ENCODE data around the gene OR3A2.
"Not testable (repeated sequence)": the region's sequence is repeated elsewhere in the genome, so short reads cannot be mapped to it uniquely, and the experiment has no call there.

Gene OR3A2

GRCh38 chr17:3418222-3418621 is 32.1 kb upstream of the OR3A2 start:
- no peak overlapping the region for H2AFZ ChIP-seq (ENCODE audit: low read length)
- no peak overlapping the region for H3K4me2 ChIP-seq (ENCODE audit: low read depth, low read length, poor library complexity, severe bottlenecking)
- H3K27me3 ChIP-seq (ENCODE audit: insufficient read depth, low read length, poor library complexity, severe bottlenecking), result no peaks in the 10 kb centered on the region
- H3K4me3 ChIP-seq (ENCODE audit: low read length, poor library complexity, severe bottlenecking), result no peak overlapping the region
- no peaks in the 10 kb centered on the region for H3K9me2 ChIP-seq (replicated peaks; ENCODE audit: low read depth, low read length)
- H3K4me1 ChIP-seq (ENCODE audit: insufficient read depth, low read length, poor library complexity, severe bottlenecking), result no peaks in the 10 kb centered on the region
- no peak for TF ChIP-seq CTCF (conservative IDR thresholded peaks at IDR 0.05; ENCODE audit: low read length)
- TF ChIP-seq EZH2phosphoT487 (IDR thresholded peaks at IDR 0.05; ENCODE audit: borderline replicate concordance), result no peak
- H3K36me3 ChIP-seq (ENCODE audit: insufficient read depth, low read length), result no peaks in the 10 kb centered on the region
- no peaks in the 10 kb centered on the region for H4K20me1 ChIP-seq (ENCODE audit: insufficient read depth, low read length, poor library complexity, severe bottlenecking)
- no peak overlapping the region for H3K9ac ChIP-seq (ENCODE audit: low read depth, low read length, poor library complexity, severe bottlenecking)
- no peaks in the 10 kb centered on the region for H3K79me2 ChIP-seq (ENCODE audit: insufficient read depth, low read length)
- H3F3A ChIP-seq (ENCODE audit: low read depth), result no peaks in the 10 kb centered on the region
- no peaks in the 10 kb centered on the region for H3K9me3 ChIP-seq (ENCODE audit: insufficient read depth, low read depth, low read length)

DNA sequence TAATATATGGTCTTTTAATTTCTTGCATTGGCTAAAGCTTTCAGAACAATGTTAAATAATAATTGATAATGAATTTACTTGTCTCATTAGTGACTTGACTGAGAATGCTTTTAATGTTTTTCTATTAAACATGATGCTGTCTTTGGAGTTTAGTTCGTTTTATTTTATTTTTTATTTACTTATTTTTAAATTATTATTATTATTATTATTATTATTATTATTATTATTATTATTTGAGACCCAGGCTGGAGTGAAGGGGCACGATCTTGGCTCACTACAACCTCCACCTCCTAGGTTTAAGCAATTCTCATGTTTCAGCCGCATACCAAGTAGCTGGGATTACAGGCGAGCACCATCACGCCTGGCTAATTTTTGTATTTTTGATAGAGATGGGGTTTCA is 29.5 kb upstream of the OR3A2 start:
- H3K27me3 ChIP-seq (ENCODE audit: insufficient read depth, low read length, poor library complexity, severe bottlenecking), result no peaks in the 10 kb centered on the region
- no peak overlapping the region for H3K9ac ChIP-seq (ENCODE audit: low read depth, low read length, poor library complexity, severe bottlenecking)
- no peaks in the 10 kb centered on the region for H3K9me2 ChIP-seq (replicated peaks; ENCODE audit: low read depth, low read length)
- no peak overlapping the region for H3K4me3 ChIP-seq (ENCODE audit: low read length, poor library complexity, severe bottlenecking)
- no peaks in the 10 kb centered on the region for H3K4me1 ChIP-seq (ENCODE audit: insufficient read depth, low read length, poor library complexity, severe bottlenecking)
- no peaks in the 10 kb centered on the region for H3K9me3 ChIP-seq (ENCODE audit: insufficient read depth, low read depth, low read length)
- no peaks in the 10 kb centered on the region for H3F3A ChIP-seq (ENCODE audit: low read depth)
- H2AFZ ChIP-seq (ENCODE audit: low read length), result no peak overlapping the region
- no peaks in the 10 kb centered on the region for H3K79me2 ChIP-seq (ENCODE audit: insufficient read depth, low read length)
- no peaks in the 10 kb centered on the region for H4K20me1 ChIP-seq (ENCODE audit: insufficient read depth, low read length, poor library complexity, severe bottlenecking)
- H3K4me2 ChIP-seq (ENCODE audit: low read depth, low read length, poor library complexity, severe bottlenecking), result no peak overlapping the region
- H3K36me3 ChIP-seq (ENCODE audit: insufficient read depth, low read length), result no peaks in the 10 kb centered on the region
- TF ChIP-seq CTCF (conservative IDR thresholded peaks at IDR 0.05; ENCODE audit: low read length) (no peak), EZH2phosphoT487 (IDR thresholded peaks at IDR 0.05; ENCODE audit: borderline replicate concordance) (no peak)

DNA sequence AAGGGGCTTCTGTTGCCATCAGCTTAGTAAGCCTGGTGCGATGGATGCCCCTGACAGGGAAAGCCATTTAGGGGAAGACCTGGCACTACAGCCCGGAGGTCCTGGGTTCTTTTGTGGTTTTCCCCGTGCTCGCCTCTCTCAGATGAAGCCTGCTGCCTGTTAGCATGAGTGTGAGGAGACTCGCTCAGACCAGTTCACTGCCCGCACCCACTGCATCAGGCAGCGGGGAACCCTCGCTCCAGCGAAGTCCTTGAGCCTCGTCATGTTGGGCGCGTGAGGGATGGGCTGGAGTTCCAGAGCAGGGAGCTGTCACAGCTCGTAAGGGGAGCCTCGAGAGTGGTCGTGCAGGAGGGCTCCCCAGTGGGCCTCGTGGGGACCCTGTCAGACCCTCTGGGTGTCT is 26.1 kb upstream of the OR3A2 start:
- not testable (repeated sequence) for H3K4me2 ChIP-seq (ENCODE audit: low read depth, low read length, poor library complexity, severe bottlenecking); H3K9me3 ChIP-seq (ENCODE audit: insufficient read depth, low read depth, low read length); H3K4me1 ChIP-seq (ENCODE audit: insufficient read depth, low read length, poor library complexity, severe bottlenecking); H3K36me3 ChIP-seq (ENCODE audit: insufficient read depth, low read length); H3K9me2 ChIP-seq (replicated peaks; ENCODE audit: low read depth, low read length); H2AFZ ChIP-seq (ENCODE audit: low read length); H4K20me1 ChIP-seq (ENCODE audit: insufficient read depth, low read length, poor library complexity, severe bottlenecking); H3K4me3 ChIP-seq (ENCODE audit: low read length, poor library complexity, severe bottlenecking); H3K79me2 ChIP-seq (ENCODE audit: insufficient read depth, low read length); H3K9ac ChIP-seq (ENCODE audit: low read depth, low read length, poor library complexity, severe bottlenecking); H3K27me3 ChIP-seq (ENCODE audit: insufficient read depth, low read length, poor library complexity, severe bottlenecking); H3F3A ChIP-seq (ENCODE audit: low read depth)

DNA sequence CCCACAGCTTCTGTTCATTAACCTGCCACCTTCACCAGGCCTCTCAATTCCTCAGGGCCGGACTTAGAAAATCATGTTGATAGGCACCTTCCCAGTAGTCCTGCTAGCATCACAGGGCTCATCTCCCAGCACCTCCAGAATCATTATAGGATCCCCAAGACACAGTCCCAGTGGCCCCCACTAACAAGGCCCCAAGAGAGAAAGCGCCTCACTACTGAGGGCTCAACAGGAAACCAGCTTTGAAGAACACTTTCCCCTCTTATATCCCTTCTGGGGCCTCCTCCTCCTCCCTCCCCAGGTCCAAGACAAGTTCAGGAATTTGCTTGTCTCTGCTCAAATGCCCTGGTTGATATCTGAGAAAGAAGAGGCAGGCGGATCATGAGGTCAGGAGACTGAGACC is 25.0 kb upstream of the OR3A2 start, which contains the start of gene OR3A3:
OR3A3 (plus strand) TSS at position 301 of the 400 bp plus-strand sequence.
- H3K36me3 ChIP-seq (ENCODE audit: insufficient read depth, low read length), result no peaks in the 10 kb centered on the region
- H3K9me3 ChIP-seq (ENCODE audit: insufficient read depth, low read depth, low read length), result no peaks in the 10 kb centered on the region; the same call in 1 of the 2 replicates
- no peaks in the 10 kb centered on the region for H3K9me2 ChIP-seq (replicated peaks; ENCODE audit: low read depth, low read length)
- H3K79me2 ChIP-seq (ENCODE audit: insufficient read depth, low read length), result no peaks in the 10 kb centered on the region
- no peak within 1 kb of the TSS for H3K9ac ChIP-seq (ENCODE audit: low read depth, low read length, poor library complexity, severe bottlenecking)
- H2AFZ ChIP-seq (ENCODE audit: low read length), result no peak within 1 kb of the TSS
- H4K20me1 ChIP-seq (ENCODE audit: insufficient read depth, low read length, poor library complexity, severe bottlenecking), result no peaks in the 10 kb centered on the region
- TF ChIP-seq CTCF (conservative IDR thresholded peaks at IDR 0.05; ENCODE audit: low read length), result no peak
- no peak for TF ChIP-seq EZH2phosphoT487 (IDR thresholded peaks at IDR 0.05; ENCODE audit: borderline replicate concordance)
- no peak within 1 kb of the TSS for H3K4me2 ChIP-seq (ENCODE audit: low read depth, low read length, poor library complexity, severe bottlenecking)
- no peak within 1 kb of the TSS for H3K4me3 ChIP-seq (ENCODE audit: low read length, poor library complexity, severe bottlenecking)
- no peaks in the 10 kb centered on the region for H3F3A ChIP-seq (ENCODE audit: low read depth)
- no peaks in the 10 kb centered on the region for H3K4me1 ChIP-seq (ENCODE audit: insufficient read depth, low read length, poor library complexity, severe bottlenecking)
- H3K27me3 ChIP-seq (ENCODE audit: insufficient read depth, low read length, poor library complexity, severe bottlenecking), result no peaks in the 10 kb centered on the region

- H2AFZ ChIP-seq (ENCODE audit: low read length); H3K79me2 ChIP-seq (ENCODE audit: insufficient read depth, low read length); H3K27me3 ChIP-seq (ENCODE audit: insufficient read depth, low read length, poor library complexity, severe bottlenecking); H3K4me2 ChIP-seq (ENCODE audit: low read depth, low read length, poor library complexity, severe bottlenecking); H3F3A ChIP-seq (ENCODE audit: low read depth); H3K9me2 ChIP-seq (replicated peaks; ENCODE audit: low read depth, low read length); H4K20me1 ChIP-seq (ENCODE audit: insufficient read depth, low read length, poor library complexity, severe bottlenecking); H3K4me1 ChIP-seq (ENCODE audit: insufficient read depth, low read length, poor library complexity, severe bottlenecking); H3K9ac ChIP-seq (ENCODE audit: low read depth, low read length, poor library complexity, severe bottlenecking); H3K4me3 ChIP-seq (ENCODE audit: low read length, poor library complexity, severe bottlenecking); H3K9me3 ChIP-seq (ENCODE audit: insufficient read depth, low read depth, low read length); H3K36me3 ChIP-seq (ENCODE audit: insufficient read depth, low read length): not testable (repeated sequence)
Measured at GRCh38 chr17:3403856-3404255, 17.7 kb upstream of the OR3A2 start.

All from Loucy (cell line).